Right forelimb (tissue), 1 donor: ENCODE measurements around the gene USP22.
"Not testable (repeated sequence)": the region's sequence is repeated elsewhere in the genome, so short reads cannot be mapped to it uniquely, and the experiment has no call there.

Source experiments
- DNase-seq: peaks from one replicate; pipeline ENCODE4 v3.0.0-alpha.2; 2018

The USP22 gene

GRCh38 chr17:20986767-20987510 lies 55.9 kb downstream of the USP22 start:
- DNase-seq, result peak; percentile 23

DNA sequence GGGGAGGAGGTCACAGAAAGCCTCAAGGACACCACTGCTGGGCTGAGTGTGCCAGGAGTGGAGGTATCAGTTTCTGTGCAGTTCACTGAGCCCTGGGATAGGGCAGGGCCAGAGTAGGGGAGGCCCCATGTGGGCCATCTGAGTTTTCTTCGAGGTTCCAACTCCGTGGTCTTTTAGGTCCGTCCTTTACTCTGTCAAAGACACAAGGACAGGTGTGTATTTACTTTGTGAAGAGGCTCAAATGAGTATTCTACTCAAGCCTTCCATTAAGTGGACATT lies 59.5 kb downstream of the USP22 start:
- DNase-seq, result no peak

DNA sequence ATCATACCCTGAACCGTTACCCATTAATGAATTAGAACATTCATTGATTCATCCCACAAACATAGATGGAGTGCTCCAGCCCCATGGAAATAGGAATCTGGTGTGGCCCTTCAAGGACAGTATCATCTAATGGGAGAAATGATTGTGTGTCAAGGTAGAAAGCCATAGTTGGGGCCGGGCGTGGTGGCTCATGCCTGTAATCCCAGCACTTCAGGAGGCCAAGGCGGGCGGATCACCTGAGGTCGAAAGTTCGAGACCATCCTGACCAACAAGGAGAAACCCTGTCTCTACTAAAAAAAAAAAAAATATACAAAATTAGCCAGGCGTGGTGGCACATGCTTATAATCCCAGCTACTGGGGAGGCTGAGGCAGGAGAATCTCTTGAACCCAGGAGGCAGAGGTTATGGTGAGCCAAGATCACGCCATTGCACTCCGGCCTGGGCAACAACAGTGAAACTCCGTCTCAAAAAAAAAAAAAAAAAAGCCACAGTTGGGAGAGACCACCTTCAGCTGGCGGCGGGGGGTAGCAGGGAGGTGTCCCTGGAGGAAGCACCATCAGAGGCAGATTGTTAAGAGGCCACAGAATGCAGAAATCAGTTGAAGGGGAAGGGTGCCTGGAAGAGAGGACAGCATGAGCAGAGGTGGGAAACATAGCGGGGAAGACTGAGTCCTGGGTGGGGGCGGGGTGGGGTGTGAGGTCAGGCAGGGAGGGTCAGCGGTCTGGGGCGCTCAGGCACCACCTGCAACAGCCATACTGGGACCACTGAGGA lies 60.0 kb downstream of the USP22 start:
- no peak for DNase-seq

DNA sequence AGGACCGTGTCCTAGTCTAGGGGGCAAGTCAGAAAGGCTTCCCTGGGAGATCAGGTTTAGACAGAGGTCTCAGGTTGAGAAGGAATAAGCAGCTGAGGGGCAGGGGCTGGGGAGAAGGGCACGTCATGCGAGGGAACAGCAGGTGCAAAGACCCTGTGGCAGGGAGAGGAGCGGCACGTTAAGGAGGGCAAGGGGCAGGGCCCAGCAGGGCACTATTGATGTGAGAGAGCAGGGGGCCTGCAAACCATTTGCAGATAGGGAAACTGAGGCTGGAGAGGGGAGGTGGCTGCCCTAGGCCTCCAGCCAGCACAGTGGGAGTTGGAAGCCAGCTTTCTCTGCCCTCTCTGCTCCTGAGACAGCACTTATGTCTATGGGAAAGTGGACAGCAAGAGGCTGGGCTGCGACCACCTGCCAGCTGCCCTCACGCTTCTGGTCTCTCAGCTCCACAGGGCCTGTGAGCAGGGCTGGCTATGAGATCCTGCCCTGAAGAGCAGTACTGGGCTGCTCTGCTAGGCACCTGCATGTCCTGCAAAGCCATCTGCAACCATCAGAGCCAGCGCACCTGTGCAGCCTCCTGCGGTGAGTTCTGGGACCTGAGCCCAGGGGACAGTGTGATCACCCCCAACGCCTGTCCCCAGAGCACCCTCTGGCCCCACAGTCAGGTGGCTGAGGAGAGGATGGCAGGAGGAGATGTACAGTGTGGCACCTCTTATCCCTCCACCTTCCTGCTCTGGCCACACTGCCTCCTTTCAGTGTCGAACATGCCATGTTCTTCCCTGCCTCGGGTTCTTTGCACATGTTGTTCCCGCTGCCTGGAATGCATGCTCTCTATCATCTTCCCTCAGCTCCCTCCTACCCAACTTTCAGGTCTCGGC lies 61.5 kb downstream of the USP22 start:
- DNase-seq, result no peak

DNA sequence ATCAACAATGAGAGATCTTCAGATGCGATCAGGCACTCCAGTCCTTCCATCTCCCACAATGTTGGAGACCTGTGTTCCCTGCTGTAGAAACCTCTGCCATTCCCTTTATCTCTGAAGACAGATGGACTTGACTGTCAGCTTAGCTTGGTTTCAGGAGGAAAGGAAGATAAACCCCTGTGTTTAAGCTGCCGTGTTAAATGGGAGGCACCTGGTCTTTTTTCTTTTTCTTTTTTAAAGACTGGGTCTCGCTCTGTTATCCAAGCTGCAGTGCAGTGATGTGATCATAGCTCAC lies 63.1 kb downstream of the USP22 start:
- DNase-seq, result no peak

DNA sequence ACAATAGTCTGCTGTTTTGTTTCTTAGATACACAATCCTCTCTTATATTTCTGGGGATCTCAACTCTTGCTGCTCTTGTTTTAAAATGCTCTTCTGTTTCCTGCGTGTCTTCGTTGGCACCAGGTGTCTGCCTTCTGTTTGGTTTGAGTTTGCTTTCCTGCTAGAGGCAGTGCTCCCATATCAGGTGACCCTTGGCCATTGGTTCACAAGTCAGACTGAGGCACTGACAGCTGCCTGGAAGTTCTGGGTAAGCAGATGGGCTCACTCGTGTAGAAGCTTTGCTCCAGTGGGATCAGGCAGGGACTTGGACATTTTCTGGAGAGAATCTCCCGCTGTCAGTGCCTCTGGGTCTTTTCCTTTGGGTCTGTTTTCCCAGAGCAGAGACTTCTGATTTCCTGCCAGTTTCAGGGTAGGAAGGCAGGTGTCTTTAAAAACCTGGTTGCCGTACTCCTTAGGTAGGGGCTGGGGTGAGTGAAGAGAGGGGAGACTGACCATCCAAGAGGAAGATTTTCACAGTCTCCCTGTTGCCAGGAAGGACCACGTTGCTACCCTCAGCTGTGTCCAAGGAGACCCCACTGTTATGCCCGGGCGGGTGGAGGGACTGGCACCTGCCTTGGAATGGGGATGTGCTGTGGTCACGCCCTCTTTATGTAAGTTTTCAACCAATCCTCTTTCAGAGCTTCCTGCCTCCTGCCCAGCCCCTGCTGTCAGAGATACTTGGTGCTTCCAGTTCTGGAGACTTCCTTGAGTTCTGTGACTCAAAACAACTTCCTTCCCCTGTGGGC lies 63.6 kb downstream of the USP22 start:
- not testable (repeated sequence) for DNase-seq

DNA sequence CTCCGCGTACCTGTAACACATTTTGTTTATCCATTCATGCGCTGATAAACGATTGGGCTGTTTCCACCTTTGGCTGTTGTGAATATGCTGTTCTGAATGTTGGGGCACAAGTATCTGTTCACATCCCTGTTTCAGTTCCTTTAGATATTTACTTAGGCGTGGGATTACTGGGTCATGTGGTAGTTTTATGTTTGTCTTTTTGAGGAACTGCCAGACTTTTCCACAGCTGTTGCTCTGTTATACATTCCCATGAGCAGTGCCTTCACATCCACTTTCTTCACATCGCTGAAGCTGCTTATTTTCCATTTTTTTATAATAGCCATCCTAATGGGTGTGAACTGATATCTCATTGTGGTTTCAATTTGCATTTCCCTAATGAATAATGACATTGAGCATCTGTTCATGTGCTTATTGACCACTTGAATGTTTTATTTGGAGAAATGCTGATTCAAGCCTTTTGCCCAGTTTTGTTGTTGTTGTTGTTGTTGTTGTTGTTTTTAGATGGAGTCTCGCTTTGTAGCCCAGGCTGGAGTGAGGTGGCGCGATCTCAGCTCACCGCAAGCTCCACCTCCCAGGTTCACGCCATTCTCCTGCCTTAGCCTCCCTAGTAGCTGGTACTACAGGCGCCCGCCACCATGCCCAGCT lies 65.1 kb downstream of the USP22 start:
- DNase-seq, result not testable (repeated sequence)

GRCh38 chr17:20975566-20975965 lies 67.2 kb downstream of the USP22 start:
- no peak for DNase-seq

DNA sequence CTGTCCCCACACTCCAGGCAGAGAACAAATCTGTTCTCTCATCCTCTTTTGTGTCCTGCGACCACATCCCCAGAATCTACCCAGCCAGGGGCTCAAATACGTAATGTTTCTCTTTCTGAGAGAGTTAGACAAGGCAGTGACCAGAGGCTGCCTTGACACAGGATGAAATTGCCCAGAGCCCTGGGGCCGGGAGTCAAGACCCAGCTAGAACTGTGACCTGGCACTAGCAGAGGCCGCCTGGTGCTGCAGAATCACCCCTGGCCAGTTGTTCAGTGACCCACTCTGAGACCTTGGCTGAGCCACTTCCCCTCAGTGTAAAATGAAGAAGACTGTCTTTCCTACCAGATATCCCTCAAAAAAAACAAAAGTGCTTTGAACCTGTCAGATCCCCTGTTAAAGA lies 72.5 kb downstream of the USP22 start:
- no peak for DNase-seq

GRCh38 chr17:20968913-20969616 lies 73.7 kb downstream of the USP22 start:
- DNase-seq, result no peak

- no peak for DNase-seq
These were observed 75.0 kb downstream of the USP22 start for GRCh38 chr17:20967776-20968175.

GRCh38 chr17:20966870-20967269 lies 75.9 kb downstream of the USP22 start:
- DNase-seq, result no peak

DNA sequence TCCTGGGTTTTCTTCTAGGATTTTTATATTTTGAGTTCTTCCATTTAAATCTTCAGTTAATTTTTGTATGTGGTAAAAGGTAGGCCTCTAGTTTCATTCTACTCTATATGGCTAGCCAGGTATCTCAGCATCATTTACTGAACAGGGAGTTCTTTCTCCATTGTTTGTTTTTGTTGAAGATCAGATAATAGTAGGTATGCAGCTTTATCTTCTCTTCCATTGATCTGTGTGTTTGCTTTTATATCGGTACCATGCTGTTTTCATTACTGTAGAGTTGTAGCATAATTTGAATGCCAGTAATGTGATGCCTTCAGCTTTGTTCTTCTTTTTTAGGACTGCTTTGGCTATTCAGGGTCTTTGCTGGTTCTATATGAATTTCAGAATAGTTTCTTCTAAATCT lies 77.3 kb downstream of the USP22 start:
- no peak for DNase-seq

DNA sequence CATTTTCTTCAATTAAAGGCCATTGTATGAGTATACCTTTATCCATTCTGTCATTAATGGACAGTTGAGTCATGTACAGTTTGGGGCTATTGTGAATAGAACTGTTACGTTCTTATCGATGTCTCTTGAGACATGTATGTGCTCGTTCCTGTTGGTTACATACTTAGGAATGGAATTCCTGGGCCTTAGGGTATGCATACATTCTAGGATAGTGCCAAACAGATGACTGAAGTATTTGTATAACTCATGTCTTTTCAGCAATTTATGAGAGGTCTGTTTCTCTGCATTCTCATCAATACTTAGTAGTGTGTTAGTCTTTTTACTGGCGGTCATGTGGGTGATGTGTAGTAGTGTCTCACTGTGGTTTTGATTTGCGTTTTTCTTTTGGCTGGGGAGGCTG lies 81.2 kb downstream of the USP22 start:
- no peak for DNase-seq

GRCh38 chr17:20960871-20961270 lies 81.9 kb downstream of the USP22 start:
- no peak for DNase-seq

GRCh38 chr17:20955427-20956323 lies 87.1 kb downstream of the USP22 start:
- no peak for DNase-seq

DNA sequence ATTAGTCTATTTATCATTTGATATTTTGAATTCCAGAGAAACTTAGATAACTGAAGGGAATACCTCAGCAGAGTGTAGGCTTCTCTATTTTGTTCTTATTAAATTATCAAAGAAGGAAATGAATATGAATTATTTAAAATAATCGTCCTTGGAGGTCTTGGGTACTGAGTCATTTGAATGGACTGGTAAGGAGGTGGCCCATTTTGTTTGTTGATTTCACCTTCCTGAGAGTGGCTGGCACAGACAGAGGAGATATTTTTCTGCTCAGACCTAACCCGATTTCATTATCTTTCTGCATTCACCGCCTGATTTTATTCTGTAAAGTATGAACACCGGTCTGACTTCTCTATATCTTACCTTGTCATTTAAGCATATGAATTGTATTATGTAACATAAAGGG lies 88.0 kb downstream of the USP22 start:
- DNase-seq, result no peak

DNA sequence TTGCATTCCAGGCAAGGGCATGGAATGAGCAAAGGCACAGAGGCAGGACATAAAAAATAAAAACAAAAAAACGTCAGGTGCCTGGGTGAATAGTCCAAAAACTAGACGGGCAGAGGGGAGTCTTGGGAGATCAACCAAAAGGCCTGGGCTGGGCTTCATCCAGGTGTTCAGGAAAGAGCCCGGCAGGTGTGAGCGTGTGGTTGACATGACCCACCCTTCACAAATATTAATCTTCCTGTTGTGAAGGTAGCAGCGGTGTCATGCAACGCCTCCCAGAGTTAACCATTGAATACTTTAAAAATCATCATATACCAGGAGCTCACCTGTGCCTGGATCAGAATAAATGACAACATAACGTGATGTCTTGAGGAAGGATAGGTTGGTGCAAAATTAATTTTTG lies 90.6 kb downstream of the USP22 start:
- no peak for DNase-seq
